ENCODE results near the gene HSPA9.

DNA sequence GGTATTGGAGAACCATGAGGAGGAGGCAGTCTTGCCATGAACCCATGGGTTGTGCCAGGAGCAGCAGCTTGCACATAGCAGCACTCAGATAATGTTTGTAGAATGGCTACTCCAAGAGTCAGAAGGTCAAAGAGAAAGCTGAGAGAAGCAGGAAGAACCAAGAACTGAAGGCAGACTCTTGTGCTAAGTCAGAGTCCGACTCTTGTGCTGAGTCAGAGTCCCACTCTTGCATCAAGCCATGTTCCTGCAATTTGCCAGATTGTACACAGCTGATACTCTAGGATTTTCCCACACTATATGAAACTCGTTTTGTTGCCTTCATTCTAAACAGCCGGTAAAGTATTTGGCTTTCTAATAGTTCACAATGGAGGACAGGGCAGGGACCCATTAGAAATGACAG is 26.2 kb upstream of the HSPA9 start:
- TF ChIP-seq, protein P1, sequence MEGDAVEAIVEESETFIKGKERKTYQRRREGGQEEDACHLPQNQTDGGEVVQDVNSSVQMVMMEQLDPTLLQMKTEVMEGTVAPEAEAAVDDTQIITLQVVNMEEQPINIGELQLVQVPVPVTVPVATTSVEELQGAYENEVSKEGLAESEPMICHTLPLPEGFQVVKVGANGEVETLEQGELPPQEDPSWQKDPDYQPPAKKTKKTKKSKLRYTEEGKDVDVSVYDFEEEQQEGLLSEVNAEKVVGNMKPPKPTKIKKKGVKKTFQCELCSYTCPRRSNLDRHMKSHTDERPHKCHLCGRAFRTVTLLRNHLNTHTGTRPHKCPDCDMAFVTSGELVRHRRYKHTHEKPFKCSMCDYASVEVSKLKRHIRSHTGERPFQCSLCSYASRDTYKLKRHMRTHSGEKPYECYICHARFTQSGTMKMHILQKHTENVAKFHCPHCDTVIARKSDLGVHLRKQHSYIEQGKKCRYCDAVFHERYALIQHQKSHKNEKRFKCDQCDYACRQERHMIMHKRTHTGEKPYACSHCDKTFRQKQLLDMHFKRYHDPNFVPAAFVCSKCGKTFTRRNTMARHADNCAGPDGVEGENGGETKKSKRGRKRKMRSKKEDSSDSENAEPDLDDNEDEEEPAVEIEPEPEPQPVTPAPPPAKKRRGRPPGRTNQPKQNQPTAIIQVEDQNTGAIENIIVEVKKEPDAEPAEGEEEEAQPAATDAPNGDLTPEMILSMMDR (IDR thresholded peaks at IDR 0.05) = no peak
- TF ChIP-seq POLR2A (IDR thresholded peaks at IDR 0.05) = no peak

Data from uterus (tissue), 2 donors.